RWPE1 (cell line): ENCODE data around the gene ZNF697.
A peak's percentile ranks its signal among the peaks of the same experiment; 100 is the strongest.

Experiments used
- CTCF ChIA-PET: fragments of 350-600 bp; sonication (Branson Sonifier 250); formaldehyde crosslinking; extraction: SDS; loops from one replicate; lab custom pipeline; 2021; lab: Yijun Ruan, JAX
- POLR2A ChIA-PET: fragments of 400-600 bp; formaldehyde crosslinking; extraction: SDS; loops from one replicate; lab custom pipeline; 2020; ENCODE audit warnings: antibody characterized with exemption; ENCODE audit not compliant: low non-redundant PET; lab: Yijun Ruan, JAX
- DNase-seq: peaks from one replicate; pipeline ENCODE4 v3.0.0; 2012; ENCODE audit warnings: low spot score
- H3K27ac ChIP-seq: fragments of 450-650 bp; 2 replicates; pipeline ENCODE4 v1.5.1; 2017
- TF ChIP-seq, protein P1 (sequence below): fragments of 450-650 bp; conservative IDR thresholded peaks from 2 replicates; pipeline ENCODE4 v1.5.1; 2017; ENCODE audit warnings: low read depth, mild to moderate bottlenecking

ZNF697 gene

DNA sequence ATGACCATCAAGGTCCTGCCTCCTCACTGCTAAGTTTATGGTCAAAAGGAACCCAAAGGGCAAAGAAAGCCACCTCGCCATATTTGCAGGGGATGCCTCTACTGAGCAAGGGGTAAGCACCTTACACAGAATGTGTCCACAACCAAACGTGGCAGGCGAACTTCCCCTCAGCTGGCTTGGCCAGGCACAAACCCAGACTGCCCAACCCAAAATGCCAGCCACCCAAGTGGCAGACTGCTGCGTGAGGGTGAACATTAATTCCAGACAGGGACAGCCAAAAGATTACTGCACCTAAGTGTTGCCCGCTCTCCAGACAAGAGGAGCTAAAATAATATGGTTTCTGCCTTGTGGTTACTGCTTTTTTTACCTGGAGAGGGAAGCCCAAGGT is 16.0 kb downstream of the ZNF697 start:
- H3K27ac ChIP-seq = peak overlapping the region; percentile 62
- TF ChIP-seq, protein P1, sequence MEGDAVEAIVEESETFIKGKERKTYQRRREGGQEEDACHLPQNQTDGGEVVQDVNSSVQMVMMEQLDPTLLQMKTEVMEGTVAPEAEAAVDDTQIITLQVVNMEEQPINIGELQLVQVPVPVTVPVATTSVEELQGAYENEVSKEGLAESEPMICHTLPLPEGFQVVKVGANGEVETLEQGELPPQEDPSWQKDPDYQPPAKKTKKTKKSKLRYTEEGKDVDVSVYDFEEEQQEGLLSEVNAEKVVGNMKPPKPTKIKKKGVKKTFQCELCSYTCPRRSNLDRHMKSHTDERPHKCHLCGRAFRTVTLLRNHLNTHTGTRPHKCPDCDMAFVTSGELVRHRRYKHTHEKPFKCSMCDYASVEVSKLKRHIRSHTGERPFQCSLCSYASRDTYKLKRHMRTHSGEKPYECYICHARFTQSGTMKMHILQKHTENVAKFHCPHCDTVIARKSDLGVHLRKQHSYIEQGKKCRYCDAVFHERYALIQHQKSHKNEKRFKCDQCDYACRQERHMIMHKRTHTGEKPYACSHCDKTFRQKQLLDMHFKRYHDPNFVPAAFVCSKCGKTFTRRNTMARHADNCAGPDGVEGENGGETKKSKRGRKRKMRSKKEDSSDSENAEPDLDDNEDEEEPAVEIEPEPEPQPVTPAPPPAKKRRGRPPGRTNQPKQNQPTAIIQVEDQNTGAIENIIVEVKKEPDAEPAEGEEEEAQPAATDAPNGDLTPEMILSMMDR = no peak
- POLR2A ChIA-PET = no interaction called here
- no peak for DNase-seq
- CTCF ChIA-PET = interaction anchor here (1.0 to 1.4 kb wide), 2 partner anchors 15 to 43 kb away, joined by 3 to 4 read pairs; no protein-coding TSS in a partner anchor

DNA sequence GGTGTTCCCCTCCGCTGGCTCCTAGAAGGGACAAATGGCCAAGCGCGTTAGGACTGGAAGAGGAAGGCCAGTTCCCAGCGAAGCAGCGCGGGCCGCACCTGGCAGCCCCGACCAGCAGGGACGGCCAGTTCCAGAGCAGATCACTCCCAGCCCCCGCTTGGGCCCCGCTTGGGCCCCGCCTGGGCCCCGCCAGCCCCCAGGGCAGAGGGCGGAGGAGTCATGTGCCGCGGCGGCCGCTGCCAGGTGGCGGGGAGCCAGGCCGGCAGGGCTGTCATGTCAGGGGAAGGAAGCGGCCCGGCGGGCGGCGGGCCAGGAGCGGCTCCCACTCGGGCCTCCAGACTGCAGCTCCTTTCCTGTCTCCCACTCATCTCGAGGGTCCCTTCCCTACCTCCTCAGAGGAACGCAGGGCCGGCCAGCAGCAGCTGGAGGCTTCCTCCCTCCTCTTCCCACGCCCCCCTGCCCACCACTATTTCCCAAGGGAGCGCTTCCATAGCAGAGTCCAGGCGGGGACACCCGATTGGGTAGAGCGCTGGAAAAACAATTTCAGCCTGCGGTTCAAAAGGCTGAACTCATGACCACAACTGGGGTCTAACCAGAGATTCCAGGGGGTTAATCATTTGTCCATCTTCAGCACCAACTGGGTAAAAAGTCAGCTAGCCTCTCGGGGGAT is 16.5 kb downstream of the ZNF697 start:
- H3K27ac ChIP-seq = peak overlapping the region; percentile 62
- peak; percentile 67 for DNase-seq
- CTCF ChIA-PET = interaction anchor here (1.0 to 1.4 kb wide), 2 partner anchors 16 to 44 kb away, joined by 3 to 4 read pairs; no protein-coding TSS in a partner anchor
- POLR2A ChIA-PET = no interaction called here
- TF ChIP-seq, protein P1 = no peak

DNA sequence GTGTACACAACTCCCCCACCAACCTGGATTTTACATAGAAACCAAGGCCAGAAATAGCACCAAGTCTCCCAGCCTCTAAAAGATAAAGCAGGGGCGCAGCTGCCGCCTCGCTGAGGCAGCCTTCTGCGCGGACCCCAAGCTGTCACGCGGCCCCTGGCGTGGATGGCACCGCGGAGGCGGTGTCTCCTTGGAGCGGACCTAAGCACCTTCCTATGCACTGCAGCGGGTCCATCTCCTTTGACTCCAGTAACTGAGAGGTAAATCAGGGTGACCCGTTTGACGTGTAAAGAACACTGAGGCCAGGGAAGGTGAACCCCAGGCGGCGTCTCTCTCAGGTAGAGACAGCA is 17.0 kb downstream of the ZNF697 start:
- H3K27ac ChIP-seq = peak overlapping the region; percentile 62
- no peak for DNase-seq
- ChIA-PET POLR2A (no interaction called here), CTCF (no interaction called here)
- TF ChIP-seq, protein P1 = no peak

DNA sequence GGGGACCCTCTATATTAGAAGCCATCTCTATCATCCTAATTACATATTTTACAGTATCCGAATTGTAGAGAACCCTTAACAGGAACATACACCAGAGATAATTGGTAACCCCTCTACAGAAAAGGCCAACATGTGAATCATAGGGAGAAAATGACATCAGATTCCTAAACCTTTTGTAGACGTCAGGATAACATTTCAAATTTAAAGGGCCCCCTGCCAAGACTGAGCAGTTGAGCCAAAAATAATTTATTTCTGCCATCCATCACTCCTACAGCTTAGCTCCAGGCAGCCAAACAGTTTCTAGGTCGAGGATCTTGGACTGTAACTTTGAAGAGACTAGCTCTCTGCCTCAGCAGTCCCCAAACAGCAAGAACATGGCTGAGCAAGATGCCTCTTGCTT is 21.2 kb downstream of the ZNF697 start:
- H3K27ac ChIP-seq = peak overlapping the region; percentile 58
- POLR2A ChIA-PET = no interaction called here
- no peak for DNase-seq
- CTCF ChIA-PET = interaction anchor here (2.0 kb wide), 1 partner anchor 15 kb away, joined by 7 read pairs; no protein-coding TSS in a partner anchor
- TF ChIP-seq, protein P1 = no peak

DNA sequence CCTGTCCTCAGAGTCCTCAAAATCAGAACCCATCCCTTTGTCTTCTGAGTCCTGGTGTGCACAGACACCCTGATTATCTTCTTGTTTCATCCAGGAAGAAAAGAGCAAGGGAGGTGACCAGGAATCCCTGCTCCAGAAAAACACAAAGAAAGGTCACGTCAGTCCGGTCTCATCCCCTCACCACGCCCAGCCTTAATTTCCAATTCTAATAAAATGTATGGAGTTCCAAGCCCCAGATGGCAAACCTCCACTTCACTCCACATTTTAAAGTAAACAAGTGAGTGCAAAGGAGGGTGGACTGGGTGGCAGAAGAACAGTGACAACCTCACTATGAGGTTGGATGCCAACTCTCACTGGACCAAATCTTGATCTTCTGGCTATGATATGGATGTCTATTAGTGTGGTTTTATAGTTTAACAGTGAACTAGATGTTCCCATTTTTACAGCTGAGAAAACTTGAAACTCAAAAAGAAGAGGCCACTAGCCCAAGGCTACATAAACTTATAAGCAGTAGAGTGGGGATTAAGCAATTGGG is 22.0 kb downstream of the ZNF697 start:
- DNase-seq = no peak
- ChIA-PET POLR2A (no interaction called here), CTCF (interaction anchor here (2.0 kb wide), 1 partner anchor 15 kb away, joined by 7 read pairs; no protein-coding TSS in a partner anchor)
- no peak overlapping the region for H3K27ac ChIP-seq
- TF ChIP-seq, protein P1 = no peak

DNA sequence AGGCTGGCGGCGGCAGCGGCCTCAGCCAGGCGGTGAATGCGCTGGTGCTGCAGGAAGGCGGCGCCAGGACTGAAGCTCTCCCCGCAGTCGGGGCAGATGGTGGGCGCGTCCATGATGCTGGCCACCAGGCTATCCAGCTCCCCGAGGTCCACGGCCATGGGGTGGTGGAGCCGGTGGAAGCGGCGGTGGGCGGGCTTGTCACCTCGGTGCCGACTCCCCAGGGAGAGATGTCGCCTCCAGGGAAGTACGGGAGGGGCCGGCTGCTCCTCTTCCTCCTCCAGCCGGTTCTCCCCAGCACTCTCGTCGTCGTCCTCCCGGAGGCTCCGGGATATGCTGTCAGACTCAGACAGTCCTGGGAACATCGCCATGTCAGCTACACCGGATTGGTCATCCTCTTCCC is 24.4 kb downstream of the ZNF697 start:
- peak overlapping the region; percentile 8; the same call in 1 of the 2 replicates for H3K27ac ChIP-seq
- CTCF ChIA-PET = interaction anchor here (1.5 kb wide), 1 partner anchor 50 kb away, joined by 4 read pairs; no protein-coding TSS in a partner anchor
- TF ChIP-seq, protein P1 = no peak
- no peak for DNase-seq
- POLR2A ChIA-PET = no interaction called here
